Activated T-cell treated with anti-CD3 and anti-CD28 coated beads, Interleukin-2, amount 50 U/mL, for 48 hours (primary cell): ENCODE results near the gene BHLHA9.

Experiments used
- DNase-seq, 2 experiments: peaks; one replicate each; pipeline ENCODE4 v3.0.0-alpha.2; 2020

The BHLHA9 gene

DNA sequence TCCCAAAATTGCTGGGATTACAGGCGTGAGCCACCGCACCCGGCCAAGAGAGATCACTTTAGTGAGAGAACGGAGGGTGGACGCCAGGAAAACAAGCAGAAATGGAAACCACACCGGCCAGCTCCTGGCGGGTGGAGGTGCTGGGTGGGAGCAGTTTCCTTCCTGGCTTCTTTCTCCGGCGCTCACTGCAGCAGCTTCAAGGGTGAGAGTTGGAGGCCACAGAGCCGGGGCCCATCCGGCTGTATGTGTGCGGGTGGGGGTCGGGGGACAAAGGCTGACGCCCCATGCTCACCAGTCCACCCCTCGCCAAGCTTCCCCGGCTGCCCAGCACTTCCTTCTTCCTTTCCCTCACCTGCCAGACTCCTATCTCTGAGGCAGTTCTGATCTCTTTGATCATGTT is 13.5 kb upstream of the BHLHA9 start:
- DNase-seq, result no peak

GRCh38 chr17:1260086-1260769 is 10.0 kb upstream of the BHLHA9 start:
- DNase-seq, result no peak

DNA sequence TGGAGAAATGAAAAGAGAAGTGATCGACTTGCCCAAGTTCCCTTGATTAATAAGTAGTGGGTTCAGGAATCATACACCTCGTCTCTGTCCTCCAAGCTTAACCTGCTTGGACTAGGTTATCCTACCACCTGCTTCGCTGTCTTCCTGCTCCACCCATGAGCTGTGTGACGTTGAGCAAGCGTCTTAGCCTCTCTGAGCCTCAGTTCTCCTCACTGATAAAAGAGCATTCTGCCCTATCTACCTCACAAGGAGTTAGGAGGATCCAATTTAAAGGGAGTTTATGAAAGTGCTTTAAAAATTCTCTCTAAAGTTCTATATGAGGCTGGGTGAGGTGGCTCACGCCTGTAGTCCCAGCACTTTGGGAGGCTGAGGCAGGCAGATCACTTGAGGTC is 9.5 kb upstream of the BHLHA9 start:
- no peak for DNase-seq

GRCh38 chr17:1264196-1264595 is 6.0 kb upstream of the BHLHA9 start:
- DNase-seq, result no peak

DNA sequence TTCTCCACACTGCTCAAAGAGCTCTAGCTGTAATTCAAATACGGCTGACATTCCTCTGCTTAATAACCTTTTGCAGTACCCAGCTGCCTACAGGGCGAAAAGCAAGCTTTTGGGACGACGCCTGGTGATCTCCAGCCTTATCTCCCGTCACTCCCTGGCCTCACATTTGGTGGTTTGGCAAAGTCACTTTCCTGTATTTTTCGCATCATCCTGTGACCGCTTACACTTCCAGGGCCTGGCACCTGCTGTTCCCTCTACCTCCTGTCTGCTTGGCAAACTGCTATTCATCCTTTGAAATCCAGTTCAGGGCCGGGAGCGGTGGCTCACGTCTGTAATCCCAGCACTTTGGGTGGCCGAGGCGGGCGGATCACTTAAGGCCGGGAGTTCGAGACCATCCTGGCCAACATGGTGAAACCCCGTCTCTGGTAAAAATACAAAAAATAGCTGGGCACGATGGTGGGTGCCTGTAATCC is 2.7 kb upstream of the BHLHA9 start:
- peak in 1 of 2 experiments; percentile 39 for DNase-seq

- DNase-seq, result no peak
Observed at GRCh38 chr17:1271030-1271423, 783 bp downstream of the BHLHA9 start.

DNA sequence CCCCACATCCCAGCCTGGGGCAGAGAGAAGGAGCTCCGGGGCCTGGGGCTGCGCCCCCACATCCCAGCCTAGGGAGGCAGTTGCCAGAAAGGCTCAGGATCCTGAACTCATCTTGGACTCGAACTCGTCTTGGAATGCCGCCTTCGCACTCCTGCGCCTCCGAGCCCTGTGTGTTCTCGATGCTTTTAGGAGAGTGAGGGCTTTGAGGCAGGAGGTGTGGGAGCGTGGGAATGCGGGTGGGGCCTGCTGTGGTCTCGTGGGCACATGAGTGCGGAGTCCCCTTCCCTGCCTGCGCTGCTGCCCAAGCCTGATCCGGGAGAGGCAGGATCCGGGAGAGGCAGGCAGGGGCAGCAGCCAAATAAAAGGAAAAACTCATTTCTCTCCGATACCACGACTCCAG is 1.2 kb downstream of the BHLHA9 start:
- DNase-seq, result no peak

- no peak for DNase-seq
Observed at GRCh38 chr17:1272701-1273100, 2.5 kb downstream of the BHLHA9 start.

GRCh38 chr17:1273492-1274244 is 3.4 kb downstream of the BHLHA9 start:
- no peak for DNase-seq

GRCh38 chr17:1274245-1274608 is 4.0 kb downstream of the BHLHA9 start:
- no peak for DNase-seq

GRCh38 chr17:1275205-1275961 is 5.1 kb downstream of the BHLHA9 start:
- no peak for DNase-seq

DNA sequence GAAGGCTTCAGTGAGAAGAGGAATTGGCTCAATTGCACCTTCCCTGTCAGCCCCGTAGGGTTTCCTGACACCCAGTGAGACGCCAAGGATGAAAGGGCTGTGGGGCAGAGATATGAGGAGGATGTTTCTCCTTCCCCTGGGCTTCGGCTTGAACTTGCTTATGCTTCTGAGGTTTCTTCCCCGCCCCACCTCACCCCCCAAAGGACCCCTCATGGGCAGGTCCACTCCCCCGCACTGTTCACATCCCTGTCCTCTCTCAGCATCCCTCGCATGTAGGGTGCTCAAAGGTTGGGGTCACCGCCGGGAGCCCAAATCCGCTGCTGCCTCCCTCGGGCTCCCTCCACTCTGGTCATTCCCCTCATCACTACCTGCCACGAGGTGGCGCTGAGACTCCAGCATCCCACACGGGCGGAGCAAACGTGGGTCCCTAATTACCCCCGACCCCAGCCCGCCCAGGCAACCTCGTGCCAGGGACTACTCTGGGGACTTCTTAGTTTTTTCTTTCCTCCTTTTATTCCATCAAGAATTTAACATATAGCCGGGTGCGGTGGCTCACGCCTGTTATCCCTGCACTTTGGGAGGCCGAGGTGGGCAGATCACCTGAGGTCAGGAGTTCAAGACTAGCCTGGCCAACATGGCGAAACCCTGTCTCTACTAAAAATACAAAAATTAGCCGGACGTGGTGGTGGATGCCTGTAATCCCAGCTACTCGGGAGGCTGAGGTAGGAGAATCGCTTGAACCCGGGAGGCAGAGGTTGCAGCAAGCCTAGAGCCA is 5.9 kb downstream of the BHLHA9 start:
- peak; percentile 80 to 82 for DNase-seq

DNA sequence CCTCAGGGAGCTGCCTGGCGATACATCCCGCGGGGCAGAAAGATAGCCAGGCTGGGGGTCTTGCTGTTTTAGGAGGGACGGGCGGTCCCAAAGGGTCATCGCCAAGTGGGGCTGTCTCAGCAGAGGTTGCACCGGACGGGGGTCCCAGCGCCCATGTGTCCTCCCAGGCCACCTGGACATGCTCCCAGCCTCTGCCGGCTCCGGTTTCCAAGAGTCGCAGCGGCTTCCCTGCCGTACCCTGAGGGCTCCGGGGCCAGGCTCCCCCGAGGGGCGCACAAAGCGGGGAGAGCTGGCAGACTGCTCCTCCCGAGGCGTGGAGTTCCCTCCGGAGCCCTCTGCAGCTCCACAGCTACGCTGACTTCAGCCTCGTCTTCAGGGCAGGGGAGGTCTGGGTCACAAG is 10.4 kb downstream of the BHLHA9 start:
- DNase-seq, result no peak

- DNase-seq, result no peak
Observed at GRCh38 chr17:1286379-1287106, 16.3 kb downstream of the BHLHA9 start.

- no peak for DNase-seq
Observed at GRCh38 chr17:1289695-1290094, 19.5 kb downstream of the BHLHA9 start.

DNA sequence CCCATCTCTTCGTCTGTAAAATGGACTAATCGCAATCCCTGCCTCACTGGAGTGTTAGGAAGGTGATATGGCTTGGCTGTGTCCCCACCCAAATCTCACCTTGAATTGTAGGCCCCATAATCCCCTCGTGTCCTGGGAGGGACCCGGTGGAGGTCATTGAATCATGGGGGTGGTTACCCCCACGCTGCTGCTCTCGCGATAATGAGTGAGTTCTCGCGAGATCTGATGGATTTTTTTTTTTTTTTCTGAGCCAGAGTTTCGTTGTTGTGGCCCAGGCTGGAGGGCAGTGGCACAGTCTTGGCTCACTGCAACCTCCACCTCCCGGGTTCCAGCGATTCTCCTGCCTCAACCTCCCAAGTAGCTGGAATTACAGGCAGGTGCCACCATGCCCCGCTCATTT is 20.4 kb downstream of the BHLHA9 start:
- DNase-seq, result no peak

GRCh38 chr17:1294157-1294717 is 24.0 kb downstream of the BHLHA9 start:
- DNase-seq, result peak; percentile 73 to 76

DNA sequence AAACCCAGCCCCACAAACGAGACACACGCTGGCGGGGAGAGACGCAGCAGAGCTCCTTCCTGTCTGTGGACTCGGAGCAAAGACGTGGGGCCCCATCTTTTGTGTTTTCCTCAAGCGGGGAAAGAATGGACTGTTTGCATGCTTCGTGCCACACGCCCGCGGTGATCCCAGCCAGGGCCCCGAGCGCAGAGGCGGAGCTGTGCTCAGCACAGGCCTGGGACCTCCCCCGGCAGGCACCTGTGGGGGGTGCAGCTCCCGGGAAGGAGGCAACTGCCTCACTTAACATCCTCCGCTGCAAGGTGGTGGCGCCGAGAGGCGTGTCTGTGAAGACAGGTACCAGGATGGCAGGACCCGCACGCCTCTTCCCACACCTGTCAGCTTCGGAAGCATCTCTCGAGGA is 28.4 kb downstream of the BHLHA9 start:
- peak; percentile 44 to 57 for DNase-seq

- no peak for DNase-seq
Observed at GRCh38 chr17:1299552-1300370, 29.5 kb downstream of the BHLHA9 start.

DNA sequence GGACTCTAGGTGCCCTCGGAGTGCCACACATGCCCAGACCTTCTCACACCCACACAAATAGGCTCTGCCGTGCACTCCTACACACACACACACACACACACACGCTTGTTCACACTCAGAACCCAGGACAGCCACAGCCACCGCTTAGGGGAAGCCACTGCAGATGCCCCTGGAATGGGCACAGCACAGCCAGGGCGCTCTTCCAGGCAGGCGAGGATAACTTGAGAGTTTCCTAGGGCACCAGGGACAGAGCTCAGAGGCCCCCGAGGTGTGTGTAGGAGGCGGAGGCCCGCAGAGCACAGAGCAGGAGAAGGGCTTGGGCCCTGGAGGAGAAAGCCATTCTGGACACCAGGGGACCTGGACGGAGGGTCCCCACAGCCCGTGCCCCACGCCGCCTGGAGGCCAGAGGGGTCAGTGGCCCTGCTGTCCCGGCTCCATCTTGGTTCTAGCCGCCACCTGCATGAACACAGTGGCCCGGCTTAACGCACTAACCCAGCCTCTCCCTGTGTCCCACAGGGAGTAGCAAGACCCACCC is 30.2 kb downstream of the BHLHA9 start:
- no peak for DNase-seq

DNA sequence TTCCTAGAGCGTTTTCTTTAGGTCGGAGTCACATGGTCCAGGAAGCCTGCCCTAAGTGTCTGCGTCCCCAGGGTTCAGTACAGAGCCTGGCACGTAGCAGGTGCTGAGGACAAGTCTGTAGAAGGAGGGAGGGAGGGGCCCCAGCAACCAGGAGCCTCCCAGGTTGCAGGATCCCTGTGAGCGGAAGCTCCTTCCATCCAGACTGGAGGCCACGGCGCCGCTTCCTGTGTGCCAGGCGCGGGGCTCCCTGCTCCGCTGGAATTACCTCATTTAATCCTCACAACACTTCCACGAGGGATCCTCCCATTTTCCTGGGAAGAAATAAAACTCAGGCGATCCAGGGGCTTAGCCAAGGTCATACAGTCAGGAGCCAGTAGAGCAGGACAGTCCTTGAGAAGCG is 31.3 kb downstream of the BHLHA9 start:
- no peak for DNase-seq
